Smooth muscle cell (in vitro differentiated cells): ENCODE data around the gene PRX. TPM values are rescaled to one million over a fixed set of nuclear protein-coding genes. Genes with fewer than 3 reads are reported as not detected.

Experiments
- DNase-seq: peaks from one replicate; lab custom pipeline; 2025; ENCODE audit not compliant: unreplicated experiment; lab: John Stamatoyannopoulos, UW
- H2AFZ ChIP-seq: fragments of 200-600 bp; sonication (generic); 2 replicates; pipeline ENCODE4 v1.6.0; 2016; ENCODE audit warnings: antibody characterized with exemption, low read depth, mild to moderate bottlenecking
- H3F3A ChIP-seq: fragments of 200-600 bp; sonication (generic); 2 replicates; pipeline ENCODE4 v1.6.0; 2017; ENCODE audit warnings: antibody characterized with exemption, low read depth
- H3K27ac ChIP-seq: fragments of 200-600 bp; sonication (generic); 2 replicates; pipeline ENCODE4 v1.5.1; 2016; ENCODE audit warnings: low read depth, mild to moderate bottlenecking
- H3K27me3 ChIP-seq: fragments of 200-600 bp; sonication (generic); 2 replicates; pipeline ENCODE4 v1.6.1; 2016; ENCODE audit warnings: low read depth, mild to moderate bottlenecking
- H3K36me3 ChIP-seq: fragments of 200-600 bp; sonication (generic); 2 replicates; pipeline ENCODE4 v1.5.1; 2016; ENCODE audit warnings: low read depth
- H3K4me1 ChIP-seq: fragments of 200-600 bp; sonication (generic); 2 replicates; pipeline ENCODE4 v1.5.1; 2016; ENCODE audit warnings: low read depth
- H3K4me2 ChIP-seq: fragments of 200-600 bp; sonication (generic); 2 replicates; pipeline ENCODE4 v1.6.0; 2016; ENCODE audit warnings: mild to moderate bottlenecking
- H3K4me3 ChIP-seq: fragments of 200-600 bp; sonication (generic); 2 replicates; pipeline ENCODE4 v1.5.1; 2016; ENCODE audit warnings: mild to moderate bottlenecking
- H3K79me2 ChIP-seq: fragments of 200-600 bp; sonication (generic); 2 replicates; pipeline ENCODE4 v1.6.0; 2016; ENCODE audit warnings: low read depth, mild to moderate bottlenecking
- H3K9ac ChIP-seq: fragments of 200-600 bp; sonication (generic); 2 replicates; pipeline ENCODE4 v1.6.0; 2016; ENCODE audit warnings: low read depth
- H3K9me3 ChIP-seq: fragments of 200-600 bp; sonication (generic); replicated peaks from 2 replicates; pipeline ENCODE4 v1.5.1; 2016; ENCODE audit warnings: low read depth
- H4K20me1 ChIP-seq: fragments of 200-600 bp; sonication (generic); 2 replicates; pipeline ENCODE4 v1.6.0; 2016; ENCODE audit warnings: low read depth
- WGBS: methylation state at CpG from one replicate; pipeline ENCODE4 v1.1.7; 2016; ENCODE audit warnings: low lambda C conversion rate; 5-methylcytosine and 5-hydroxymethylcytosine counted together
- polyA plus RNA-seq: library from polyadenylated mRNA; unstranded; fragments of >200 nt; fragmentation: Nextera tagmentation; extraction: Ambion mirVana; gene quantifications from 2 replicates; pipeline ENCODE4 v1.2.1, GENCODE V29; 2016
- total RNA-seq: library from RNA; depleted of rRNA; stranded (reverse); fragments of >200 nt; gene quantifications from 2 replicates; pipeline ENCODE4 v1.2.3, GENCODE V29; 2014
- TF ChIP-seq, protein P1 (sequence below): fragments of 200-600 bp; sonication (generic); IDR thresholded peaks from 2 replicates; pipeline ENCODE4 v1.5.1; 2017; ENCODE audit warnings: borderline replicate concordance, mild to moderate bottlenecking, antibody characterized with exemption; ENCODE audit not compliant: insufficient read depth, poor library complexity, severe bottlenecking

Gene PRX
- total and polyA plus RNA-seq, 2 experiments from 2014 or later, result 3.9 to 4.4 TPM

DNA sequence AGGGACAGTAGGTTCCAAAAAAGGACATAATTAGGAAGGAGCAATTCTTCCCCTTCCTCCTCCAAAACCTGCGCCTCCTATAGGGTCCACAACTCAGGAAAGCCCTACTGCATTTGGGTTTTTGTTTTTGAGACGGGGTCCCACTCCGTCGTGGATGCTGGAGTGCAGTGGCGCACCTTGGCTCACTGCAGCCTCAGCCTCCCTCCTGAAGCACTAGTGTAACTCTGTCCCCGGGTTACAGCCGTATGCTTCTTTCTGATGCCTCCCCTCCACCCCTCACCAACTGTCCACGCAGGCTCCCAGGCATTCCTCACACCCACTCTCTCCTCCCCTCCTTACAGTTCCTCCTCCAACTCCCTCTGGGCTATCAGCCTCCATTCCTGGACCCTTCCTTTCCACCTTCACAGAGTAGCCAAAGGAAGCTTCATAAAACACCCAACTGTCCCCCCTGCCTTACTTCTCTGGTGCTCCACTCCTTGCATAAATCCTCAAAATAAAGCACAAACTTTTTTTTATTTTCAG lies 33.1 kb upstream of the PRX start:
- peaks cover 24% of the 10 kb centered on the region for H3K4me1 ChIP-seq
- H3K9me3 ChIP-seq, result no peaks in the 10 kb centered on the region
- no peak overlapping the region for H3K9ac ChIP-seq
- no peak overlapping the region for H2AFZ ChIP-seq
- peaks cover 21% of the 10 kb centered on the region for H3F3A ChIP-seq
- peaks cover 16% of the 10 kb centered on the region for H4K20me1 ChIP-seq
- TF ChIP-seq, protein P1, sequence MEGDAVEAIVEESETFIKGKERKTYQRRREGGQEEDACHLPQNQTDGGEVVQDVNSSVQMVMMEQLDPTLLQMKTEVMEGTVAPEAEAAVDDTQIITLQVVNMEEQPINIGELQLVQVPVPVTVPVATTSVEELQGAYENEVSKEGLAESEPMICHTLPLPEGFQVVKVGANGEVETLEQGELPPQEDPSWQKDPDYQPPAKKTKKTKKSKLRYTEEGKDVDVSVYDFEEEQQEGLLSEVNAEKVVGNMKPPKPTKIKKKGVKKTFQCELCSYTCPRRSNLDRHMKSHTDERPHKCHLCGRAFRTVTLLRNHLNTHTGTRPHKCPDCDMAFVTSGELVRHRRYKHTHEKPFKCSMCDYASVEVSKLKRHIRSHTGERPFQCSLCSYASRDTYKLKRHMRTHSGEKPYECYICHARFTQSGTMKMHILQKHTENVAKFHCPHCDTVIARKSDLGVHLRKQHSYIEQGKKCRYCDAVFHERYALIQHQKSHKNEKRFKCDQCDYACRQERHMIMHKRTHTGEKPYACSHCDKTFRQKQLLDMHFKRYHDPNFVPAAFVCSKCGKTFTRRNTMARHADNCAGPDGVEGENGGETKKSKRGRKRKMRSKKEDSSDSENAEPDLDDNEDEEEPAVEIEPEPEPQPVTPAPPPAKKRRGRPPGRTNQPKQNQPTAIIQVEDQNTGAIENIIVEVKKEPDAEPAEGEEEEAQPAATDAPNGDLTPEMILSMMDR, result no peak
- H3K4me3 ChIP-seq, result no peak overlapping the region
- no peaks in the 10 kb centered on the region for H3K27me3 ChIP-seq
- WGBS, result 92% methylated on average over 8 of the region's 8 CpGs
- no peak overlapping the region for H3K4me2 ChIP-seq
- peak overlapping the region; percentile 86 for H3K27ac ChIP-seq
- peaks cover 23% of the 10 kb centered on the region for H3K79me2 ChIP-seq
- no peaks in the 10 kb centered on the region for H3K36me3 ChIP-seq
- no peak for DNase-seq

DNA sequence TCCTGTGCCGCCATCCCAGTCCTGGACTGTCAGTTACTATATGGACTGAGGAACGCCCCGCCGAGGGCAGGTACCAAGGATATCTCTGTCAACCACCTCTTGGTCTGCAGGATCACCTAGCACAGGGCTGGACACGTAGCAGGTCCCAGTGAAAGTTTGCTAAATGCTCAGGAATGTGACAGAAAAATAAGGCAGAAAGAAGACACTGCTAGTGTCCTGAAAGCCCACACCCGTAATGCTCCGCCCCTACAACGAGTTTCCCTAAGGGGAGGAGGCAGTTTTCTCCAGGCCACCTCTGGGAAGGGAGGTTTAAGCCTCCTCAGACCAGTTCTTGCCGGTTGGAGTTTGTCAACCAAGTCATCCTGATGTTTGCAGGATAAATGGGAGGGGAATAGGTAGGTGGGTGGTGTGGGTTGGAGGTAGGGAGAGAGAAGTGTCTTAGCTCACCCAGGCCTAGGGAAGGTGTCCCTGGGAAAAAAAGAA lies 32.6 kb upstream of the PRX start:
- peak overlapping the region; percentile 86 for H3K27ac ChIP-seq
- H3K4me2 ChIP-seq, result peak overlapping the region; percentile 87
- DNase-seq, result no peak
- no peak overlapping the region for H3K4me3 ChIP-seq
- WGBS, result 50% methylated on average over 9 of the region's 9 CpGs
- peaks cover 24% of the 10 kb centered on the region for H3K4me1 ChIP-seq
- no peaks in the 10 kb centered on the region for H3K36me3 ChIP-seq
- no peaks in the 10 kb centered on the region for H3K27me3 ChIP-seq
- peaks cover 28% of the 10 kb centered on the region for H3K79me2 ChIP-seq
- H4K20me1 ChIP-seq, result peaks cover 21% of the 10 kb centered on the region
- TF ChIP-seq, protein P1, result no peak
- no peak overlapping the region for H3K9ac ChIP-seq
- H3F3A ChIP-seq, result peaks cover 26% of the 10 kb centered on the region
- H3K9me3 ChIP-seq, result no peaks in the 10 kb centered on the region
- H2AFZ ChIP-seq, result no peak overlapping the region

DNA sequence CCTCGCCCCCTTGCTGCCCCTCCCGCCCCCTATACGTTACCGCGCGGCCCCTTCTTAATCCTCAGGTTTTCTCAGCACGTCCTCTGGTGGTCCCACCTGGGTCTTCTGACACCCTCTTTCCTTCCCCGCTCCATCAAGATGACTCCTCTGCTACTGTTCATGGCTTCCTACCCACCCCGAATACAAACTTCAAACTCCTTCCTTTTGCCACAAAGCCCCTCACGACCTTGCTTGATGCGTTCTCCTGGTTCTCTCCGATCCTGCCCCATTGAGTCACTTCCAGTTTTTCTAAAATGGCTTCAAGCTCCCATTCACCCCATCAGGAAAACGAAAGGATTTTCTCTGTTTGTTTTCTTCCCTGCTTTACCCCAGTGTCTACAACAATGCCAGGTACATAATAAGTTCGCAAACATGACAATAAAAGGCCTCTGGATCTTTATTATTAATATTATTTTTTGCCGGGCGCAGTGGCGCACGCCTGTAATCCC lies 31.7 kb upstream of the PRX start:
- 30% methylated on average over 17 of the region's 18 CpGs for WGBS
- Histone ChIP-seq H3K9ac (peak overlapping the region; percentile 89), H3K4me1 (peaks cover 24% of the 10 kb centered on the region), H3K9me3 (no peaks in the 10 kb centered on the region), H4K20me1 (peaks cover 30% of the 10 kb centered on the region), H3K27me3 (no peaks in the 10 kb centered on the region), H3F3A (peaks cover 36% of the 10 kb centered on the region), H3K4me3 (peak overlapping the region; percentile 92), H2AFZ (peak overlapping the region; percentile 94), H3K27ac (peak overlapping the region; percentile 86), H3K79me2 (peaks cover 38% of the 10 kb centered on the region), H3K36me3 (no peaks in the 10 kb centered on the region), H3K4me2 (peak overlapping the region; percentile 87)
- TF ChIP-seq, protein P1, result no peak
- DNase-seq, result no peak
